NCI-H2107 (cell line): ENCODE measurements around the gene PDCD10.

Experiments used
- DNase-seq: peaks from one replicate; lab custom pipeline; 2025; lab: John Stamatoyannopoulos, UW

Gene PDCD10

GRCh38 chr3:167734498-167735232, at the start of gene PDCD10:
Gene PDCD10 (minus strand): TSS chr3:167734892. CDS start chr3:167720157, 14,735 bp downstream.
- DNase-seq: peak; percentile 100

- no peak for DNase-seq
These were observed 49.1 kb upstream of the PDCD10 start for GRCh38 chr3:167783781-167784180.

- no peak for DNase-seq
These were observed 45.7 kb upstream of the PDCD10 start for GRCh38 chr3:167780214-167780883.

GRCh38 chr3:167777356-167777755, 42.7 kb upstream of the PDCD10 start:
- no peak for DNase-seq

GRCh38 chr3:167776066-167776685, 41.5 kb upstream of the PDCD10 start:
- DNase-seq: no peak

- DNase-seq: no peak
These were observed 38.9 kb upstream of the PDCD10 start for GRCh38 chr3:167773584-167773983.

GRCh38 chr3:167772992-167773391, 38.3 kb upstream of the PDCD10 start:
- no peak for DNase-seq

- no peak for DNase-seq
These were observed 27.6 kb upstream of the PDCD10 start for GRCh38 chr3:167762296-167762695.

- DNase-seq: no peak
These were observed 26.6 kb upstream of the PDCD10 start for GRCh38 chr3:167761302-167761701.

GRCh38 chr3:167754049-167754448, 19.4 kb upstream of the PDCD10 start:
- no peak for DNase-seq

- DNase-seq: no peak
These were observed 15.7 kb upstream of the PDCD10 start for GRCh38 chr3:167750272-167750971.

GRCh38 chr3:167749728-167750127, 15.0 kb upstream of the PDCD10 start:
- no peak for DNase-seq

- no peak for DNase-seq
These were observed 14.5 kb upstream of the PDCD10 start for GRCh38 chr3:167749209-167749608.

- DNase-seq: no peak
These were observed 9.1 kb upstream of the PDCD10 start for GRCh38 chr3:167743799-167744198.

GRCh38 chr3:167742338-167742737, 7.6 kb upstream of the PDCD10 start:
- DNase-seq: no peak

- peak; percentile 24 for DNase-seq
These were observed 6.4 kb upstream of the PDCD10 start for GRCh38 chr3:167740961-167741587.

GRCh38 chr3:167739190-167739810, 4.6 kb upstream of the PDCD10 start:
- DNase-seq: no peak

GRCh38 chr3:167738037-167738436, 3.3 kb upstream of the PDCD10 start:
- no peak for DNase-seq

- no peak for DNase-seq
These were observed 2.3 kb upstream of the PDCD10 start for GRCh38 chr3:167736997-167737396.

GRCh38 chr3:167736264-167736787, 1.6 kb upstream of the PDCD10 start:
- DNase-seq: peak; percentile 10
